Measurements from ENCODE around the gene CARD6. TPM values are rescaled to one million over a fixed set of nuclear protein-coding genes. Genes with fewer than 3 reads are reported as not detected.

CARD6 gene
- total and polyA plus RNA-seq, 2 of the 4 experiments (the other 2 are of a cell fraction) = 1.8 to 4.3 TPM

DNA sequence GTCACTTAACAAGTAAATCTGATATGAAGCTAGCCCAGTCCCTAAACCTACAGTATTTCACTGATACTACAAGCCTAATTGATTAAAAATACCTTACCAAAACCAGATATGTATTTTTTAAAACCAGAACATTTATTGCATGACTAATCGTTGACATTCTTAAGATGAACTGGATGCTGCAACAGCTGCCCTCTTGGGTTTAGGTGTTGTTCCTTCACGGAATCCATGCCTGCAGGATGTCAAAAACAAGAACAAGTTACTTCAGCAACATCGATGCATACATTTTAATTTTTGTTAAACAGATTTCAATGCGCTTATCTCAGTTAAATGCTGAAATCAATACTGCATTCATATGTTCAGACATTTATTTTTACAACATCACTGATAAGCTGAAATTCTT, 8.8 kb upstream of the CARD6 start:
- Histone ChIP-seq H3K56ac (ENCODE audit: extremely low read depth, insufficient read depth, low read length) (no peak overlapping the region), H2AK5ac (ENCODE audit: low read depth, low read length) (no peak overlapping the region), H4K91ac (ENCODE audit: insufficient read depth, low read depth, low read length) (no peak overlapping the region), H4K8ac (ENCODE audit: low read depth in 2 of 2, low read length in 2 of 2) (no peak overlapping the region), H3K9me1 (ENCODE audit: insufficient read depth, low read length) (0 out of 2 replicates have a peak, but pooled peaks cover 2% of the 10 kb centered on the region), H3K14ac (replicated peaks; ENCODE audit: low read depth, low read length) (no peak overlapping the region), H3K9me3 (ENCODE audit: control insufficient read depth, insufficient read depth, low read length) (no peaks in the 10 kb centered on the region), H3K9ac (ENCODE audit: low read depth, low read length) (no peak overlapping the region), H3K4me1 (ENCODE audit: control insufficient read depth, insufficient read depth, low read length) (peaks cover 2% of the 10 kb centered on the region; the same call in 1 of the 2 replicates), H3K36me3 (ENCODE audit: control insufficient read depth, insufficient read depth, low read length) (peaks cover 57% of the 10 kb centered on the region), H3K4me2 (ENCODE audit: low read depth, low read length) (no peak overlapping the region), H3K79me1 (ENCODE audit: low read depth in 1 of 2, low read length in 2 of 2) (peaks cover 21 to 81% of the 10 kb centered on the region in 2 experiments), H2BK5ac (ENCODE audit: low read depth, low read length, poor library complexity, severe bottlenecking) (peak overlapping the region; percentile 17), H2AFZ (replicated peaks; ENCODE audit: low read length, poor library complexity) (no peak overlapping the region), H2BK120ac (ENCODE audit: low read depth, low read length) (no peak overlapping the region), H3K23ac (ENCODE audit: low read depth, low read length) (no peak overlapping the region), H2AK9ac (replicated peaks; ENCODE audit: low read depth, low read length, poor library complexity) (no peak overlapping the region), H3K4ac (ENCODE audit: low read depth, low read length) (no peak overlapping the region), H3K27me3 (ENCODE audit: control insufficient read depth, insufficient read depth, low read length) (no peaks in the 10 kb centered on the region), H2BK15ac (ENCODE audit: low read depth, low read length) (no peak overlapping the region), H4K20me1 (ENCODE audit: insufficient read depth, low read length) (peaks cover 75% of the 10 kb centered on the region), H3K18ac (ENCODE audit: low read depth, low read length) (no peak overlapping the region), H2BK20ac (ENCODE audit: low read depth, low read length) (no peak overlapping the region), H4K5ac (ENCODE audit: low read depth, low read length) (no peak overlapping the region), H3K4me3 (ENCODE audit: insufficient read depth, low read depth, low read length) (no peak overlapping the region), H3K27ac (ENCODE audit: insufficient read depth, low read length) (no peak overlapping the region)
- TF ChIP-seq RCOR1 (IDR thresholded peaks at IDR 0.05; ENCODE audit: insufficient replicate concordance, low read length) = no peak
- peak; percentile 59; the same call in 1 of the 2 replicates for TF ChIP-seq CEBPB (IDR thresholded peaks at IDR 0.05; ENCODE audit: low read depth, low read length)
- ATAC-seq (ENCODE audit: low read depth) (no peak), DNase-seq (peak; percentile 30)
- in situ Hi-C loops (cut with MboI; ENCODE audit: low sequenced_read_pairs) (no loop called here), intact Hi-C loops (cut with micrococcal nuclease) (loop anchor here (5.0 kb wide), 1 partner anchor 1410 kb away; the partner anchor contains the start of gene DAB2), dilution Hi-C loops (cut with HindIII; ENCODE audit: low sequenced_read_pairs, unreplicated experiment) (no loop called here)
- ChIA-PET POLR2A (ENCODE audit: unreplicated experiment) (no interaction called here), CTCF (no interaction called here)
- WGBS, 2 experiments (ENCODE audit: extremely low coverage in 2 of 2, insufficient read length in 1 of 2) = no CpG with 5 or more reads among the region's 4 CpGs
- BruUV-seq (replicated peaks) = no TSS peak

Data from IMR-90 (cell line).